ENCODE measurements around the gene UBE2D2.
"Not testable (repeated sequence)": the region's sequence is repeated elsewhere in the genome, so short reads cannot be mapped to it uniquely, and the experiment has no call there.

GRCh38 chr5:139598601-139598965 is 37.4 kb downstream of the UBE2D2 start:
- not testable (repeated sequence) for TF ChIP-seq POLR2A, EP300 (IDR thresholded peaks at IDR 0.05)
